Activated T-helper 1 cell treated with anti-CD3 and anti-CD28 coated beads, Interleukin-12 subunit alpha, Interleukin-12 subunit beta, Interleukin-2, Interleukin-4 antibody, amounts not matched to agents 30 ng/mL and 10 ng/mL and 1 ng/mL, durations not matched to agents 14 hours and 24 hours and 36 hours (primary cell): ENCODE measurements around the gene PPFIBP2. TPM values are rescaled to one million over a fixed set of nuclear protein-coding genes. Genes with fewer than 3 reads are reported as not detected.
"Not testable (repeated sequence)": the region's sequence is repeated elsewhere in the genome, so short reads cannot be mapped to it uniquely, and the experiment has no call there.

Experiments used
- DNase-seq: peaks from one replicate; pipeline ENCODE4 v3.0.0; 2021; ENCODE audit warnings: low spot score
- H3K27ac Mint-ChIP-seq: one replicate; pipeline ENCODE4 v1.8.0; 2021; ENCODE audit warnings: mild to moderate bottlenecking, mixed read lengths
- H3K27me3 Mint-ChIP-seq: one replicate; pipeline ENCODE4 v1.8.0; 2022; ENCODE audit warnings: mild to moderate bottlenecking, moderate library complexity, mixed read lengths; ENCODE audit not compliant: insufficient read depth
- H3K36me3 Mint-ChIP-seq: one replicate; pipeline ENCODE4 v1.8.0; 2021; ENCODE audit warnings: low read depth, mixed read lengths
- H3K4me1 Mint-ChIP-seq: one replicate; pipeline ENCODE4 v1.8.0; 2021; ENCODE audit warnings: low read depth, mixed read lengths
- H3K4me3 Mint-ChIP-seq: one replicate; pipeline ENCODE4 v1.8.0; 2021; ENCODE audit warnings: mild to moderate bottlenecking, moderate library complexity, mixed read lengths
- H3K9me3 Mint-ChIP-seq: one replicate; pipeline ENCODE4 v1.8.0; 2021; ENCODE audit warnings: mixed read lengths
- intact Hi-C: fragments of 100-400 bp; cut with micrococcal nuclease; formaldehyde crosslinking; loops from one replicate; pipeline ENCODE4 v1.15.1; 2024
- total RNA-seq: library from RNA; stranded (reverse); gene quantifications from 2 replicates; pipeline ENCODE4 v1.2.3, GENCODE V29; 2022

PPFIBP2 gene
- total RNA-seq, 1 donor from 2014 or later = 0.62 TPM

- Mint-ChIP-seq H3K27ac (no peak overlapping the region), H3K36me3 (no peaks in the 10 kb centered on the region), H3K27me3 (peaks cover 6% of the 10 kb centered on the region), H3K4me3 (no peak overlapping the region), H3K9me3 (no peaks in the 10 kb centered on the region), H3K4me1 (peaks cover 9% of the 10 kb centered on the region)
- DNase-seq = no peak
- intact Hi-C loops = no loop called here
These were observed 5.7 kb upstream of the PPFIBP2 start for GRCh38 chr11:7508087-7508486.

- H3K9me3 Mint-ChIP-seq = no peaks in the 10 kb centered on the region
- no peaks in the 10 kb centered on the region for H3K36me3 Mint-ChIP-seq
- no peak overlapping the region for H3K27ac Mint-ChIP-seq
- no peak for DNase-seq
- peaks cover 10% of the 10 kb centered on the region for H3K4me1 Mint-ChIP-seq
- no peak overlapping the region for H3K4me3 Mint-ChIP-seq
- H3K27me3 Mint-ChIP-seq = peaks cover 12% of the 10 kb centered on the region
- intact Hi-C loops = loop anchor here (5.0 to 10.0 kb wide), 2 partner anchors 585 to 1278 kb away; partner anchors contain the start of genes FHIP1B, OR2D3 and ZNF215
These were observed 3.8 kb upstream of the PPFIBP2 start for GRCh38 chr11:7509966-7510365.

- intact Hi-C loops = loop anchor here (5.0 to 10.0 kb wide), 2 partner anchors 587 to 1279 kb away; partner anchors contain the start of genes FHIP1B, OR2D3 and ZNF215
These were observed 2.4 kb upstream of the PPFIBP2 start for GRCh38 chr11:7511401-7511800.

GRCh38 chr11:7512525-7513233, 1.1 kb upstream of the PPFIBP2 start:
- no peak for DNase-seq
- intact Hi-C loops = loop anchor here (1.0 to 10.0 kb wide), 8 partner anchors 153 to 1280 kb away; partner anchors contain the start of genes EIF3F, FHIP1B, ILK and OR2D3
- Mint-ChIP-seq H3K4me3 (peak overlapping the region; percentile 91), H3K27me3 (peaks cover 29% of the 10 kb centered on the region), H3K36me3 (peaks cover 1% of the 10 kb centered on the region), H3K27ac (peak overlapping the region; percentile 84), H3K9me3 (no peaks in the 10 kb centered on the region), H3K4me1 (peaks cover 10% of the 10 kb centered on the region)

More at GRCh38 chr11:7511401-7511800, 2.4 kb upstream of the PPFIBP2 start:
- H3K27ac Mint-ChIP-seq = no peak overlapping the region
- no peak overlapping the region for H3K4me3 Mint-ChIP-seq
- H3K4me1 Mint-ChIP-seq = peaks cover 10% of the 10 kb centered on the region
- peaks cover 24% of the 10 kb centered on the region for H3K27me3 Mint-ChIP-seq
- H3K9me3 Mint-ChIP-seq = no peaks in the 10 kb centered on the region
- no peak for DNase-seq
- H3K36me3 Mint-ChIP-seq = peaks cover 1% of the 10 kb centered on the region

- Mint-ChIP-seq H3K4me1 (peaks cover 10% of the 10 kb centered on the region), H3K9me3 (no peaks in the 10 kb centered on the region), H3K27ac (no peak overlapping the region), H3K4me3 (peak overlapping the region; percentile 91), H3K27me3 (peaks cover 33% of the 10 kb centered on the region), H3K36me3 (peaks cover 1% of the 10 kb centered on the region)
- intact Hi-C loops = loop anchor here (5.0 to 10.0 kb wide), 2 partner anchors 589 to 1282 kb away; partner anchors contain the start of genes FHIP1B, OR2D3 and ZNF215
- no peak for DNase-seq
These were observed 346 bp downstream of the PPFIBP2 start for GRCh38 chr11:7514099-7514591.

DNA sequence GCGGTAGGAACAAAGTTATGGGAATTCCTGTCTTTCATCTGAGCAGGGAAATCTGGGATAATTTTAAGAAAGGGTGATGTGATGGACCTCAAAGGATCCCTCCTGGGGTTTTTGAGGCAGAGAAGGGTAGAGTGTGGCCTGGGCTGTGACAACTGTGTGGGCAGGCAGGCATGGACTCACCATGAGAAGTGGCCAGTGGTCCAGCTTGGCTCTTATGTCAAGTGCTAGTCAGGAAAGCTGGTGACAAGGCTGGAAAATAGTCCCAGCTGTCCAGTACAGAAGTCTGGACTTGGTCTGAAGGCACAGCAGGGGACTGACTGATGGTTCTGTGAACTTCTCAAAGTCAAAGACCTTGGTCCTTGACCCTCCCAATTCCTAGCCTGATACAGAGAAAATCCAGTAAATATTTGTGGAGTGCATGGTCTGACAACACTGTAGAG, 1.7 kb downstream of the PPFIBP2 start:
- no peak for DNase-seq
- Mint-ChIP-seq H3K9me3 (no peaks in the 10 kb centered on the region), H3K4me1 (peaks cover 10% of the 10 kb centered on the region), H3K27me3 (peaks cover 31% of the 10 kb centered on the region), H3K36me3 (peaks cover 1% of the 10 kb centered on the region), H3K27ac (no peak overlapping the region), H3K4me3 (peak overlapping the region; percentile 37)
- intact Hi-C loops = loop anchor here (10.0 kb wide), 1 partner anchor 591 kb away; the partner anchor contains the start of genes OR2D3 and ZNF215

- Mint-ChIP-seq H3K36me3 (peaks cover 1% of the 10 kb centered on the region), H3K9me3 (no peaks in the 10 kb centered on the region), H3K27ac (no peak overlapping the region), H3K4me3 (no peak overlapping the region), H3K27me3 (peaks cover 29% of the 10 kb centered on the region), H3K4me1 (peaks cover 10% of the 10 kb centered on the region)
- intact Hi-C loops = loop anchor here (10.0 kb wide), 1 partner anchor 592 kb away; the partner anchor contains the start of genes OR2D3 and ZNF215
- DNase-seq = no peak
These were observed 2.7 kb downstream of the PPFIBP2 start for GRCh38 chr11:7516475-7516874.

GRCh38 chr11:7517743-7518142, 3.9 kb downstream of the PPFIBP2 start:
- peaks cover 29% of the 10 kb centered on the region for H3K27me3 Mint-ChIP-seq
- not testable (repeated sequence) for H3K27ac Mint-ChIP-seq, H3K4me1 Mint-ChIP-seq, H3K36me3 Mint-ChIP-seq, DNase-seq, H3K9me3 Mint-ChIP-seq, H3K4me3 Mint-ChIP-seq
- intact Hi-C loops = loop anchor here (10.0 kb wide), 1 partner anchor 593 kb away; the partner anchor contains the start of genes OR2D3 and ZNF215

DNA sequence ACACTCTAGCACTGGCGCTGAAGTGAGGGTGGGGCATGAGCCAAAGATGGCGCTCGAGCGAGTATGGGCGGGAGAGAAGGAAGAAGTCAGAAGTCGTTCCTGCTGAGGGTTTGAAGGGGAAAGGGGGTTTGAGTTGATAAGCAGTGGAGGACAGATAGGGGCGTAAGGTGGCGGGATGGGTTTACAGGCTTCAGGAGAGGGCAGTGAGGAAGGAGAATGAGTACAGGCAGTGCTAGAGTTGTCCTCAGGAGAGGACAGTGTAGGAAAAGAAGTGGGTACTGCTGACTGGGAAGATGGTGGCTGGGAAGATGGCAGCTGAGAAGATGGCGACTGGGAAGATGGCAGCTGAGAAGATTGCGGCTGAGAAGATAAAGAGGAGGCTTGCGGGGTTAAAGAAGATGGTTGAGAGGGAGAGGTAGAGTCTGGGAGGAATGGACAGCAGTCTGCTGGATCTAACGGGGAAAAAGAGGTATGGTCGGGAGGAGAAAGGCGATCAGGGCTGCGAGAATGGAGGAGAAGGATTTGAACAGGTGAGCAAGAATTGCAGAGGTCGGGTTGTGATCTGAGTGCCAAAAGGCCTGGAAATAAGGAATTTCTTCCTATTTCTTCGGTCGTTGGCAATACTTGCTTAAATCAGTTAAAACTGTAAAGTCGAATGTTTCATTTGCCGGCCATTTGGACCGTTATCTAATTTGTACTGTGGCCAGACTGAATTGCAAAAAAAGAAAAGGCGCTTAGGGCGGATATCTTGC, 5.2 kb downstream of the PPFIBP2 start:
- H3K4me3 Mint-ChIP-seq = no peak overlapping the region
- H3K27ac Mint-ChIP-seq = no peak overlapping the region
- no peak for DNase-seq
- no peaks in the 10 kb centered on the region for H3K9me3 Mint-ChIP-seq
- peaks cover 1% of the 10 kb centered on the region for H3K36me3 Mint-ChIP-seq
- peaks cover 27% of the 10 kb centered on the region for H3K27me3 Mint-ChIP-seq
- no peaks in the 10 kb centered on the region for H3K4me1 Mint-ChIP-seq
- intact Hi-C loops = loop anchor here (10.0 kb wide), 1 partner anchor 594 kb away; the partner anchor contains the start of genes OR2D3 and ZNF215

DNA sequence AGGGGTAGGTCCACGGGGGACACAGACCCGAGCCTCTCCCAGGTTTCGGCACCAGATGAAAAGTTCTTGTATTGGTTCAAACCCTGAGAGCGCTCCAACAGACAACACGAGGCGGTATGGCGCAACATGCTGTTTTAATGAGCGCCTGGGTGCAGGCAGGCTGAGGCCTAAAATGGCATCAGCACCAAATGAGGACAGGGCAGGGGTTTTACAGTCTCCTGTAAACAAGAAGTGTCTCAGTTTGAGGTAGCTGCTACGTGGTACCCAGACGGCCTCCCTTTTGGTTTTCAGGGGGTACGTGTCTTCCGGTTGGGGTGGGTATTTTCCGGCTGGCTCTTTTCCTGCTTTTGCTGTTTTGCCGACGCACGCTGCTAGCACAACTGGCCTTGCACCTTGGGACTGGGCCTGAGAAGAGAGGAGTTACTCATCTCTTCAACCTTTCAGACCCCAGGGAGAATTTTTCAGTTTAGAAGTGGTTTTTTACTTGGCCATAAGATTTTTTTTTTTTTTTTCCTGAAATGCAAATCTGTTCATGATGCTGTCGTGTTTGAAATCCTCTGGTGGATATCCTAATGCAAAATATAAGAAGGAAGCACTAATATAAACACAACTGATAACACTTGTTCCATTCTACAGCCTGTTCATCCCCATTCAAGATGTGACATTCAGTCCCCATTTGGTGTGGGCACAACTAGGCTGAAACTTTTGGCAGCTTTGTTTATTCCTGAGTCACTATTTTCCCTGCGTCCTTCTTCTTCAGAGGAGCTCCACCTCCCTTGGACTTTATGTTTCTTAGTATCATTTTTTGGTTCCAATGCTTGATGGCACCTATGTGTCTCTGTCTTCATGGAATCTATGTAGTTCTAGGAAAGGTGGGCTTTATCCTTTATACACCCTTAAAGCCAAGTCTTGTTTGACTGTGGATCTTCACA, 6.5 kb downstream of the PPFIBP2 start:
- Mint-ChIP-seq H3K27me3 (peaks cover 21% of the 10 kb centered on the region), H3K9me3 (no peaks in the 10 kb centered on the region), H3K36me3 (peaks cover 3% of the 10 kb centered on the region), H3K4me3 (no peak overlapping the region), H3K4me1 (peaks cover 7% of the 10 kb centered on the region), H3K27ac (no peak overlapping the region)
- no peak for DNase-seq
- intact Hi-C loops = no loop called here

DNA sequence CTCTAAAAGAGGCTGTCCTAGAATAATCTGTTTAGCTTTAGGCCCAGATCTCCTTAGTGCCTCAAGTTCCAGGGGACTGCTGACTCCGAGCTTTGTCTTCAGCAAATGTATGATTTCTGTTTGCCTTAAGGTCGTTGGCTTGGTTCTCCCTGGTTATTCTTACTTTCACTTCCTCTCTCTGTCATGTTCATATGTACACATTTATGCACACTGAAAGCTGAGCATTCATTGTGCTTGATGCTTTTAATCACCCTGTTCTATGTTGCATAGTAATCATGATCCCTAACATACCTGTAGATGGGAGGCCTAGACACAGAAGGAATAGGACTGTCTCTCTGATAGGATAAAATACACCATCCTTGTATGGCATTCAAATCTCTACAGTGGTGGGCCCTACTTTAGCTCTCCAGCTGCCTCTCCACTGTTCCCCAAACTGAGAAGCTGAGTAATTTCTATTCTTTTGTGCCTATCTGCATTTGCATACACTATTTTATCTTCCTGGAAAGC, 7.2 kb downstream of the PPFIBP2 start:
- intact Hi-C loops = no loop called here
- peaks cover 3% of the 10 kb centered on the region for H3K36me3 Mint-ChIP-seq
- H3K4me3 Mint-ChIP-seq = no peak overlapping the region
- peaks cover 10% of the 10 kb centered on the region for H3K4me1 Mint-ChIP-seq
- no peak for DNase-seq
- peaks cover 14% of the 10 kb centered on the region for H3K27me3 Mint-ChIP-seq
- H3K9me3 Mint-ChIP-seq = no peaks in the 10 kb centered on the region
- H3K27ac Mint-ChIP-seq = no peak overlapping the region

- intact Hi-C loops = no loop called here
- DNase-seq = no peak
- Mint-ChIP-seq H3K27ac (no peak overlapping the region), H3K4me3 (no peak overlapping the region), H3K27me3 (peaks cover 8% of the 10 kb centered on the region), H3K4me1 (peaks cover 16% of the 10 kb centered on the region), H3K9me3 (no peaks in the 10 kb centered on the region), H3K36me3 (peaks cover 1% of the 10 kb centered on the region)
These were observed 8.3 kb downstream of the PPFIBP2 start for GRCh38 chr11:7522121-7522520.
